GM19468 (cell line): ENCODE measurements around the gene LHFPL5.

ENCODE experiments used
- ATAC-seq: cut with Tn5 transposase; IDR thresholded peaks from one replicate; pipeline ENCODE4 v1.9.1; 2021; ENCODE audit warnings: mild to moderate bottlenecking, moderate library complexity, moderate number of reproducible peaks; ENCODE audit not compliant: unreplicated experiment; ENCODE audit errors: extremely low read depth

The LHFPL5 gene

DNA sequence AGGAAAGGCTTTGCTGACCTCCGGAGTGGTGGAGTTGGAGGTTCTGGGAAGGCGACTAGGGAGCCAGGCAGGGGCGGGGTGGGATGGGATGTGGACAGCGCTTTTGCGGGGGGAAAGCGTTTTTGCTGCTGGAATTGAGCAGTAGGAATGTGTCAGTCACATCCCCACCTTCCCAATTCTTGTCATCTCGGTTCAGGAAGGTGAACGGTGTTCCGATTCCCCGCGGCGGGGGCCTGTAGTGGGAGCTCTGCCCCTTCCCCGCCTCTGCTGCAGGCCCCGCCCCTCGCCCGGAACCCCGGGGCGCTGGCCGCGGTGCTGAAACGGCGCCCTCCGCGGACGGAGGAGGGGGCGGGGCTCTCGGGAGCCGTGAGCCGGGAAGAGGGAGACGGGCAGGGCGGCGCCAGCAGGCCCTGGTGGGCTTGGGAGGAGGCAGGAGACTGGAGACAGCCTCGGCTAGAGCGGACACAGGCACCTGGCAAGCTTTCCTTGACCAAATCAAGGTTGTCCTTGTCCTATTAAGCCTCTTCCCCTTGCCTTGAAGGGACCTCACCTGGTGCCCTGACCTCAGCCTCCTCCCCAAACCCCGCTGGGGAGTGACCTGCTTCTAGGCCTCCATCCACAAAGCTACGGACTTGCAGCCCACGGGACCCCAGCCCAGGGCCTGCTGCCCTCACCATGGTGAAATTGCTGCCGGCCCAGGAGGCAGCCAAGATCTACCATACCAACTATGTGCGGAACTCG is at the start of gene LHFPL5:
TSS of gene LHFPL5 (plus strand) at position 357 of the 741 bp plus-strand sequence. CDS start at position 676, 319 bp downstream.
- ATAC-seq, result no peak

DNA sequence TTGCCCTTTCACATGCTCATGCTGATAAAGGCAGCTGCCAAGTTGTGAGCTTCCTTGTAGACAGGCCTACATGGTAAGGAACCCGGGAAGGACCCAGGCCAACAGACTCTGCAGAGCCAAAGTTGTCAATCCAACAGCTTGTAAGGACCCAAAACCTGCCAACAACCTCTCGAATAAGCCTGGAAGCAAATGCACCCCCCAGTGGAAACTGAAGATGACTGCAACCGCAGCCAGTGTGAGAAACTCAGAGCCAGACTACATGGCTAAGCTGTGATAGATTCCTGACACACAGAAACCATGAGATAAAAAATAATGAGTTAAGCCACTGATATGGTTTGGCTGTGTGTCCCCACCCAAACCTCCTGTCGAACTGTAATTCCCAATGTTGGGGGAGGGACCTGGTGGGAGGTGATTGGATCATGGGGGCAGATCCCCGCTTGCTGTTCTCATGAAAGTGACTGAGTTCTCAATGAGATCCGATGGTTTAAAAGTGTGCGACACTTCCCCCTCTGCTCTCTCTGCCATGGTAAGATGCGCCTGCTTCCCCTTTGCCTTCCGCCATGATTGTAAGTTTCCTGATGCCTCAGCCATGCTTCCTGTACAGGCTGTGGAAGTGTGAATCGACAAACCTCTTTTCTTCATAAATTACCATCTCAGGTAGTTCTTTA is 47.6 kb upstream of the LHFPL5 start:
- no peak for ATAC-seq

DNA sequence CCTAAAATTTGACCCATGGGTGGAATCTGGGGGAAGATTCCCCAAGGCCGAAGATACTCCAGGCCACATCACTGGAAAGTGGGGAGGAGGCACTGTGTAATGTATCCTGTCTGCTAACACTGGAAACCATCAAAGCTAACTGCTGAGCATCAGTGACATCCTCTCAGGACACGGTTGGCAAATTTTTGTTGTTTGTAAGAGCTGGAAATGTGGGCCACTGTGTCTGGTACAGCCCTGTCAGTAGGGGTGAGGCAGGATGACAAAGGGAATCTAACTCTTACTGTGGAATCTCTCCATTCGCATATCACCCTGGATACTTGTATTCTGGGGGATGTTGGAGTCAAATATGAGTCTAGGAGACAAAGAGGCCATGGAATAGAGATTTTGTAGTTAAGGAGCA is 45.7 kb upstream of the LHFPL5 start:
- ATAC-seq, result no peak

DNA sequence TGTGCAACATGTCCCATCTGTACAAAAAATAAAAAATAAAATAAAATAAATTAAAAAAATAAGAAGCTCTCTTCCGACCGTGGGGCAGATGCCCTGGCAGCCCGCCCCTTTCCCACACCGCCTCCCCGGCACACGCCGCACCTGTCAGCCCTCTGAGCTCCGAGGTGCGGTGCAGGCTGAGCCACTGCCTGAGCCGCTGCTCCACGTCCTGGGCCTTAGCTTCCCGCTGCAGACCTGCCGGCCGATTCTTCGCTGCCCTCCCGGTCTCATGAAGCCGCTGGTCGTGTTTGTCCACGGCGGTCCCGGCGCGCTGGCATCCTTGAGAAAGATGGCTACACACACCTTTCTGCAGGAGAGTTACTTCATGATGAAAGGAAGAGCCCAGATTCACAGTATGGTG is 39.4 kb upstream of the LHFPL5 start:
- ATAC-seq, result no peak

DNA sequence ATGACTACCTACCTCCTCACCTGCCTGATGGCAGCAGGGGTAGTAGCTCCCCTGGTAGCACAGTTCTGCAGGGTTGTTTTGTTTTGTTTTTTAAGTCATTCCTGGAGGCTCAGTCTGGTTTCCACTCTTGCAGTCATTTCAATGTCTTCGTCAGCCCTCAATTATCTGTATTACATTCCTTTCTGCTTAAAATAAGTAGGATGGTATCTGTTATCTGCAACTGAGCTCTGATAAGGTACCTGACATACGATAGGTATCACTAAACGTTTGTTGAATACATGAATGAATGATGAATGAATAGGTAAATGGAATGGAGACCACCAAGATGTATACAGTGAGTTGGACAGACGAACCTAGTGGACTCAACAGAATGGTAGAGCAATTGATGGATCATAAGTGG is 35.9 kb upstream of the LHFPL5 start:
- no peak for ATAC-seq

- no peak for ATAC-seq
Measured at GRCh38 chr6:35771343-35771627, 33.9 kb upstream of the LHFPL5 start.

- ATAC-seq, result no peak
Measured at GRCh38 chr6:35774116-35774794, 30.9 kb upstream of the LHFPL5 start.

DNA sequence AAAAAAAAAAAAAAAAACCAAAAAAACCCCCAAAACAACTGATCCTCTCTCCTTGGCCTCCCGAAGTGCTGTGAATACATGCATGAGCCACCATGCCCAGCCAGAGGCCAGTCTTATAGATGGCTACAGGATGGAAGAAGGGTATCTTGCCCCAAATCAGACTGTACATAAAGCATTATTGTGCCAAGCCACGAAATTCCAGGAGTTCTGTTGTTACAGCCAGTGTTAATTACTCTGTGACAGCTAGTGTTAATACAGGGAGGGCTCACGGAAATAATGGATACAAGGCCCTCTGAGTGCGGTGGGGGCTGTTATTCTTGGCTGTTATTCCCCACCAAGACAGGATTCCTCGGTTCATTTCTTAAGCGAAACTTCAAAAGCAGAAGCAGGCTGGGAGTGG is 30.1 kb upstream of the LHFPL5 start:
- no peak for ATAC-seq

DNA sequence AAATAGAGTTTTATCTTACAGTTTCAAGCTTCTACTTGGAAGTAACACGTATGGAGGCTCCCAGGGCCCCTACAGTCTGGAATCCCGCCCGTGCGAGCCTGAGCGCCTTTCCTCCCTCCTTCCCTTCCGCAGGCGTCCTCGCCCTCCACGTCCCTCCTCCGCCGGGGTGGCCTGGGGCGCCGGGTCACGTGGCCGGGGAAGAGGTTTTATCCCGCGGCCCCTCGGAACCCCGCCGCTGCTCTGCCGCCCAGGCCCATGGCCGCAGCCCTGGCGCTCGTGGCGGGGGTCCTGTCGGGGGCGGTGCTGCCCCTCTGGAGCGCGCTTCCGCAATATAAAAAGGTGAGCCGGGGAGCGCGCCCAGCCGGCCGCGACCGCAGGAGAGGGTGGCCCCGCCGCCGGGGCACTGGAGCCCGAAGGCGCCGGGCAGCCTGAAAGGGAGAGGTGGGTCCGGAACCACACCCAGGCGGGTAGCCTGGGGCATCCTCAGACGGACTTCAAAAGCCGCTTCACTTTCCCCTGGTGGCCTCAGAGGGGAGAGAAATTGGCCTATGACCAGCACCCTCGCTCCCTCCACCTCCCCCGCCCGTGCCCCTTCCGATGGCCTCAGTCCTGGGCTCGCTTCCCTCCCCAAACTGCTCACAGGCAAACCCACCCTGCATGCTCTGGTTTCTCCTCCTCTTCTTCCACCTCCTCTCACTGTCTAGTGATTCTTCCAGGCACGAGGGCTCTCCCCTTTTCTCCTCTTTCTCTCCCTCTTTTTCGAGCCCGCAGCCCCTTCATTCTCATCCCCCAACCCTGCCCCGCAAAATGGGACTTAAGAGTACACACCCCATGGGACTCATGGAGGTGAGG is 28.6 kb upstream of the LHFPL5 start, which contains the start of gene CLPSL2:
TSS of gene CLPSL2 (plus strand) at position 235 of the 852 bp plus-strand sequence. CDS start at position 256, 21 bp downstream.
- ATAC-seq, result peak; percentile 32

DNA sequence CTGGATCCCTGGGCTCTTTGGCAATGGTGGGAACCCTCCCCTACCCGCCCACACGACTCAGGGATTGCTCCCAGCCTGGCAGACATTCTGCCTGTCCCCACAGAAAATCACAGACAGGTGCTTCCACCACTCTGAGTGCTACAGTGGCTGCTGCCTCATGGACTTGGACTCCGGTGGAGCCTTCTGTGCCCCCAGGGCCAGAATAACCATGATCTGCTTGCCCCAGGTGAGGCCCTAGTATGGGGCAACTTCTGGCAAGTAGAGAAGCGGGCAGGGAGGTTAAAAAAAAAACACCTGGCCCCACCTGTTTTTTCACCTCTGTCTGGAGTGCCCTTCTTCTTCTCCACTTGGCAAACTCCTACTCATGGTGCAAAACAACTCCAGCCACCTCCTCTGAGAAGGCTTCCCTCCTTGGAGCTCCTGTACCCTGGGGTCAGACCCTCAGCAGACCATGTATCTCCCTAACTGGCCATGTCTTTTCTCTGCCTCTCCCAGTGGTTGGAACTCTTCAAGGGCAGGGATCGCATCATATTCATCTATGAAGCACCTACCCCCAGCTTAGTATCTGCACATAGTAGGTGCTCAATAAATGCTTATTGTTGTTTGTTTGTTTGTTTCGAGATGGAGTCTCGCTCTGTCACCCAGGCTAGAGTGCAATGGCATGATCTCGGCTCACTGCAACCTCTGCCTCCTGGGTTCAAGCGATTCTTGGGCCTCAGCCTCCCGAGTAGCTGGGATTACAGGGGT is 27.6 kb upstream of the LHFPL5 start:
- no peak for ATAC-seq

DNA sequence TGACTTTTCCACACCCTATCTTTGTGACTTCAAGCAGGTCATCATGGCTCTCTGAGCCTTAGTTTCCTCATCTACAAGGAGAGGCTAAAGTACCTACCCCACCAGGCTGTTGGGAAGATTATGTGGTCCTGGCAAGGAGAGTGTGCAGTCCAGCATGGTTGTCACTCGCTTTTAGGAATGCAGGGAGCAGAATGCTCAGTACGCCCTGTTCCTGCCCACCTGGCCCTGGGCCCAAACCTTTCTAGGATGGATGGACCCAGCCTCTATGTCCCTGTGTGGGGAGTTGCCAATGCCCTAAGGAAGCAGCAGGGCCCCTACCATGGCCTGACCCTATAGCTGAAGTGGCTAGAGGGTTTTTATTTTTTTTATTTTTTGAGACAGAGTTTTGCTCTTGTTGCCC is 26.7 kb upstream of the LHFPL5 start:
- no peak for ATAC-seq

DNA sequence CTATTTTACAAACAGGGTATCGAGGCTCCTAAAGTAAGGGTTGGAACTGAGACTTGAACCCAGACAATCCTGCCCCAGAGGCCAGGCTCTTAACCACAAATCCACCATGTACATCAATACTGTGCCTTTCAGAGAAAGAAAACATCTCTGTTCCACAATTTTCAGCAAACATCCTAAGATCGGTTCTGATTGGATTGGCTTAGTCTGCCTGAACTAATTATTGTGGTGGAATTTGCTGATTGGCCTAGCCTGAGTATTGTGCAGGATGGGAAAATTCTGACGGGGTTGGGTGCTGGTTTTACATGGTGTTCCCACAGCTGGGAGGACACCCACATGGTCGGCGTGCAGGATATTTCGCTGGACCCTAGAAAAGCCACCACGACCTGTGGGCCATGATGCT is 24.4 kb upstream of the LHFPL5 start, which contains the start of gene CLPSL1:
TSS of gene CLPSL1 (plus strand) at position 301 of the 400 bp plus-strand sequence. CDS start at position 393, 92 bp downstream.
- no peak for ATAC-seq

GRCh38 chr6:35781290-35781689 is 23.9 kb upstream of the LHFPL5 start:
- ATAC-seq, result no peak

DNA sequence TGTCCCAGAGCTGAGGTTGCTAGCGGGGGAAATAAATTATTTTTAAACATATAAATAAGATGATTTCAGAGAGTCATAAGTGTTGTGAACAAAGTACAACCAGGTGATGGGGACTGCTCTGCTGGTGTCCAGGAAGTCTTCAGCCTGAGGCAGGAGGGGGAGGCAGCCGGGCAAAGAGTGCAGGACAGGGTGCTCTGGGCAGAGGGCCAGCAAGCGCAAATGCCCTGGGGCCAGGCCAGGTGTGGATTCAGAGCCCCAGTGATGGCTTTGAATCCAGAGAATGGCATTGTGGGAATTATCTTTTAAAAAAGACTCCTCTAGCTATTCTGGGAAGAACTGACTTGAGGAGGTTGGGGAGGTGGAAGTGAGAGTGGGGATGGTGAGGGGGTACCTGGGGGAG is 22.7 kb upstream of the LHFPL5 start:
- ATAC-seq, result no peak

DNA sequence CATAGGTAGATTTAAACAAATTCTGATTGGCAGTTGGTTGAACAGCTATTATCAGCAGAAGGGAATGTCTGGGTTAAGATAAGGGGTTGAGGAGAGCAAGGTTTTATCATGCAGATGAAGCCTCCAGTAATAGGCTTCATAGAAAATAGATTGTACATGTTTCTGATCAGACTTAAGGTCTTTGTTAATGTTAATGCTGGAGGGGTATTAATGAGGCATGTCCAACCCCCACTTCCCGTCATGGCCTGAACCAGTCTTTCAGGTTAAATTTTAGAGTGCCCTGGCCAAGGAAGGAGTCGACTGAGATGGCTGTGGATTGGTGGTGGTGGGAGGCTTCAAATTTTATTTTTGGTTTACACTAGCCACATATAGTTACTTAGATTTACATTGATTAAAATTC is 21.0 kb upstream of the LHFPL5 start:
- ATAC-seq, result no peak

GRCh38 chr6:35786272-35786671 is 18.9 kb upstream of the LHFPL5 start:
- ATAC-seq, result no peak

- ATAC-seq, result no peak
Measured at GRCh38 chr6:35786810-35787209, 18.3 kb upstream of the LHFPL5 start.

DNA sequence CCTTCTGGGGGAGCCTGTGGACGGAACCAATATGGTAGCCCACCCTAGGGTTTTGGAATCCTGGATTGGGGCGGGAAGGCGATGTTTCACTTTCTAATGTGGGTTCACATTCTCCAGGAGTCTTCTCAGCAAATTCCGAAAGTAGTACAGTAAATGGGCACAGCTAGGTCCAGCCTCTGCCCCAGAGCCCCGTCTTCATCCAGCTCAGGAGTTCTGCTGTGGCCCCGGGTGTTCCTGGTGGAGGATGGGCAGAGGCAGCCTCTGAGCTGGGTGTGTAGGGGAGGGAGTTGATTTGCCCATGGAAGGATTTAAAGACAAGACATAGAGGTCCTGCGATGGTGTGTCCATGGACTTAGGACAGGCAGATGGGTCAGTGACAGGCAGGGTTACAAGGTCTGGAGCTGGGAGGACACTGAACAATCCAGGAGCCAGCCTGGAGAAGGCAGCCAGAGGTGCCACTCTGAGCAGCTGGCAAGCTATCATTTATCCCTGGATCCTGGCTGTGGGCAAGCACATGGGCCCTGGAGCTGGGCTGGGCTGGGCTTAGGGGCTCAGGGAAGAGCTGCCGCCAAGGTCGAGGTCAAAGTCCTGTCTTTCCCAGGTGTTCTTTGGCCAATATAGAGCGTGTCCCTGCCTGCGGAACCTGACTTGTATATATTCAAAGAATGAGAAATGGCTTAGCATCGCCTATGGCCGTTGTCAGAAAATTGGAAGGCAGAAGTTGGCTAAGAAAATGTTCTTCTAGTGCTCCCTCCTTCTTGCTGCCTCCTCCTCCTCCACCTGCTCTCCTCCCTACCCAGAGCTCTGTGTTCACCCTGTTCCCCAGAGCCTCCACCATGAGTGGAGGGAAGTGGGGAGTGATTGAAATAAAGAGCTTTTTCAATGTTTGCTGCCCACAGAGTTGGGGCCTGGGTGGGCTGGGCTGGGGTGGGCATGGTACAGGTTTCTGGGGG is 17.6 kb upstream of the LHFPL5 start:
- no peak for ATAC-seq
